NCI-H2029 treated with DMSO at 0.1 percent for 48 hours (cell line): ENCODE results near the gene CHCHD6.

Experiments
- DNase-seq: peaks from one replicate; lab custom pipeline; 2025; lab: John Stamatoyannopoulos, UW

CHCHD6 gene

DNA sequence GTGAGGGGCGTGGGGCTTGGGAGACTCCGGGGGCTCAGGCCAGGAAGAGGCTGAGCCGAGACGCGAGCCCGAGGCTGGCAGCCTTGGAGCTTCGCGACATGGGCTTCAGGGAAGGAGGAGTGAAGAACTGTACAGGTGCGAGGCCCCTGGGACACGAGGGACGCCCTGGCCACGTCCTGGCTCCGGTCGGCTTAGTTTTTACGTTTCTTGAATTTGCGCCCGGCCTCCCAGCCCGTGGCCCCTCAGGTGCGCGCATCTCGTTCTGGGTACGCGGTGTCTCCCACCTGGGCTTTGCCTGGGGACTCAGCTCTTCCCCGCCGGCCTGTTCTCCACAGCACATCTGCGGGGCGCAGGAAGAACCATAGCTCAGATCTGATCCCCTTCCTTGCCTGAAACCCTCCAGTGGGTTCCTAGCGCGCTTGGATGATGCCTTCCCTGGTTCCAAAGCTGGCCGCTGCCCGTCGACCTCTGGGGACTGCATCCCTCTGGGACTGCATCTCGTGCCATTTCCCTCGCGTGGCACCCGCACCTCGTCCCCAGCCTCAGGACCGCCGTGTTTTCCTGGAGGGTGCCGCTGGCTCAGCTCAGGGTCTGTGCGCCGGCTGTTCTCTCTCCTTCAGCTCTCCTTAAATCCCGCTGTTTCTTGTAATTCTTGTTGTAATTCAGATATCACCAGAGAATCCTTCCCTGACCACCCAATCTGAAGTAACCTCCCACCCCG is 614 bp downstream of the CHCHD6 start:
- no peak for DNase-seq

DNA sequence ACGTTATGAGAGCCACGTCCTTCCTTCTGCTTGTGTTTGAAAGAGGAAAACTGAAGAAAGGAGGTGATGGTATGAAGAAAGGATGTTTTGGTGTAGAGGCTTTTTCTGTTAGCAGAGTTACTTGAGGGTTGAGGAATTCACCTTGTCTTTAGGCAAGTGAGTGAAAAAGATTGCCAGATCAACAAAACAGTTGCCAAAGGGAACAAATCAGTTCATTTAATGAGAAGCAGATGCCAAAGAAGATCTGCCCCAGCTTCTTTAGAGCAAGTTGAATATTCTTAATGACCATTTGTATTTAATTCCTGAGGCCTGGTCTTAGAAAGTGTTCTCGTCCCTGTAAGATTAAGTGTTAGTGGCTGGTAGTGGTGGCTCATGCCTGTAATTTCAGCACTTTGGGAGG is 2.6 kb downstream of the CHCHD6 start:
- no peak for DNase-seq

DNA sequence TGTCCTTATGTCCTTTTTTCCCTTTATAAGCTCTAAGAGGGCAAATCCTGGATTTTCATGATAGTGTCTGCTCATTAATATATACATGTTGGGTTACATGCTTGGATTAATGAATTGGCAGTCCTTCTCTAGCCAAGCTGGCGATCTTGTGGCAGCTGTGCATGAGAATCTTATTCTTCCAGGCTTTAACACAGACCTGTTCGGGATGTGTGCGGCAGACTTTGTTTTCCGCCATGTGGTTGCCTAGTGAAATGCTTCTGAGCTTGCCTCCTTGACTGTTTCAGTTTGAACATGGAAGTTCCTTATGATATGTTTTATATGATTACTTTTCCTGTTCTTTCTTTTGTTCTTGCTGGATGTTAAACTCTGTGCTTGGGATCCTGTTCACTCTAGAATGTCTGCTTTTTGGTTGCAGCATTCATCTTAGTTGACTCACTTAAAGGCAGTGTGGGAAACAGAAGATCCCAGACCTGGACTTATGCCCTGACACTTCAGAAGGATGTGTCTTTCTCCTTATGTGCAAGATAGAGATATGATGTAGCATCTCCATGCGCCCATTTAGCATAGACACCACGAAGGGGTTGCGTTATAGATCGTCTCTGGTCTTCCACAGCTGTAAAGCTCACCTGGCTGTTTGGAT is 7.2 kb downstream of the CHCHD6 start:
- no peak for DNase-seq

DNA sequence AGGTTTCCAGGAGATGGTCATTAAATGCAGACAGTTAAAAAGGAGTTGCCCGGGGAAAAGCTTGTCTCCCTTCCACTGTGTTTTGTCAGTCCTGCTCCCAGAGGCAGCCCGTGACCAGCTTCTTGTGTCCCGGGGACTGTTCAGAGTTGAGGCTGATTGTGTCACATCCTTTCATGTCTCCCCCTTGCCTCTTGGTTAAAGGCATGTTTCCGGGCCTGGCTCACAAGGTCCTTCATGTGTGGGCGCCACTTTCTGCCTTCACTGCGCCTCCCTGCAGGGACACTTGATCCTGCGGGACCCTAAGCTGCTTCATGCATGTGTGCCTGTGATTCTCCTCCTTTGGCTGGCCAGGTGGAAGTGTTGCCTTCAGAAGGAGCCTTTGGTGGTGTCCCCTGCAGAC is 9.2 kb downstream of the CHCHD6 start:
- no peak for DNase-seq

DNA sequence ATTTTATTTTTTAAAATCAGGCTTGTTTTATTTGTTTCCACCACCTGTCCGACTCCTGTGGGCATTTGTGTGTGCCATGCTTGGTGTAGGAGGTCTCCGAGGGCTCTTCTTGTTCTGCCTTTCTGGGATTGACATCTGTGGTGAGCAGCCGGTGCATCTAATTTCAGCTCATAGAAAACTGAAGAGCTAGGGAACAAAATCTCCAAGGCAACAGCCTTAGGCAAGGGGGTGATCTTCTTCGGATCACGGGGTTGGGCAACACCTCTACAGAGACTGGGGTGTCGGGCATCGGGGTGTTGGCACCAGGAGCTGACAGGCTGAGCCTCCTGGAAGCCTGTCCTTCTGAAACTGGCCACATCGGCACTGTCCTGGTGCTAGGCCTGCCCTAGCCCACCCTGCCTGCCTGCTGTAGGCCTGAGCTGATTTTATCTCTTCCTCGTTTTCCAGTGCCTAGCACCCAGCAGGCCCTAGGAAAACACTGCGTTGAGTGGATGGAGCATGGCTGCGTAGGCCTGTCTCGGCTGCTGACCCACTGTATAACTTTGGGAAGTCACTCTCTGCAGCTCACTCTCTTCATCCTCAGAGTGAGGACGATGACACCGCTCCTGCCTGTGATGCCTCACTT is 10.3 kb downstream of the CHCHD6 start:
- DNase-seq = no peak

DNA sequence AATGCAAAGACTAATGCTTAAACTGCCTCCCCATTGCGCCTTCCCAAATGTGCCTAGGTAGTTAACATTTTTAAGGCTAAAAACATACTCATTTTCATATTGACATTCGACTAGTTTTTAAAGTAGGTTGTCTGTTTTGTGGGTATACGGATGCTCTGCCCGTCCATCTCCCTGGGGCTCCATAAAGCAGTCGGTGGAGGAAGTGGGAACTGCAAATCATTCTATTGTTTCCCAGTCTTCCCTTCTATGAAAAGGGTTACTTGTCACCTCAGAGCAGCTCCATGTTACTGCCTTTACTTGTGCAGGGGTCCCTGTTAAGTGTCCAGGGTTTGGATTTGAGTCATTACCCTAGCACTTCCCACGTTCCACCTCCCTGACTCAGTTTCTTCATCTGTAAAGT is 10.9 kb downstream of the CHCHD6 start:
- DNase-seq = no peak

DNA sequence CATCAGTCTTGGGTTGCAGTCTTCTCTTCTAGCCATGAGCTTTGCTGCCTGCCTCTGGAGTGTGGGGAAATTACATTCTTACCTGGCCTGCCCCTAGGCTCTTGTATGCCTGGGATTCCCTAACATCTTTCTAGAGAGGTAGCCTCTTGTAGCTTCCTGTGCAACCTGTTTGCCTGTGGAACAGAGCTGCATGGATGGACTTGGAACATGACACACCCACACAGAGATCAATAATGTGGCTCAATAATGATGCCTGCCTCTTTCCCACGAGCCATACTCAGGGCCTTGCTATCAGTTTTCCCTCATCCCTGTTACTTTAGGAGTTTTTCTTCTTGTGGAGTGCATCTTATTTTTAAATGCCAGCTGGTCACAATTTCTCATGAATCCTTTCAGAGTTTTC is 11.4 kb downstream of the CHCHD6 start:
- DNase-seq = no peak

DNA sequence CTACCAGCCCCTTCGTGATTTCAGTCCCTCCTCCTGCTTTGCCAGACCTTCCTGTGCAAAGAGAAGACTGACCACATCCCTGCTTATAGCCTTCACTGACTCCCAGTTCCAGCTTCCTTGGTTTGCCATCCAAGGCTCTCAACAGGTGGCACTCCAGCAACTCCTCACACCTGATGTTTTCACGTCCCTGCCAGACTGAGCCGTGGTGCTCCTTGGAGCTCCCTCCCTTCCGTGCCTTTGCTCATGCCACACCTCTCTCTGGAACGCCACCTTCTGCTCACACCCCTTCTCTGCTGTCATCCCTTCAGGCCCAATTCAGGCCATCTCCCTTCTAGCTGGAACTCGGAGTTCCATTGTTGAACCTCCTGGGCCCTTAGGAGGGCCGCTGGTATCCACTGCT is 12.0 kb downstream of the CHCHD6 start:
- no peak for DNase-seq

GRCh38 chr3:126718561-126719445 is 14.8 kb downstream of the CHCHD6 start:
- no peak for DNase-seq

GRCh38 chr3:126720596-126720995 is 16.6 kb downstream of the CHCHD6 start:
- DNase-seq = no peak

DNA sequence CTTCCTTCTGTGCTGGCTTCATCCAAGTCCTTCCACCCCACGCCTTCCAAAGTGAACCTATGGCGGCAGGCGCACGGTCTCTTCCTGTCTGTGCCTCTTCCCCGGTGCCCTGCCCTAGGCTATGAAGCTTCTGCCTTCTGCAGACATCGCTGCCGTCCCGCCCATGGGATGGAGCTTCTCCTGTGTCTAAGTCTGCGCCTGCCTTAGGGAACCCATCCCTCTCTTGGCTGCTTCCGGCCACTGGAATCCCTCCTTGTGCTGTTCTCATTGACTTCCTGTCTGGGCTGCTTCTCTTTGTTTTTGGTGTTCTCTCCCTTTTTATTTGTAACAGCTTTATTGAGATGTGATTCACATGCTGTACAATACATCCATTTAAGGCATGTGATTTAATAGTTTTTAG is 17.2 kb downstream of the CHCHD6 start:
- no peak for DNase-seq

DNA sequence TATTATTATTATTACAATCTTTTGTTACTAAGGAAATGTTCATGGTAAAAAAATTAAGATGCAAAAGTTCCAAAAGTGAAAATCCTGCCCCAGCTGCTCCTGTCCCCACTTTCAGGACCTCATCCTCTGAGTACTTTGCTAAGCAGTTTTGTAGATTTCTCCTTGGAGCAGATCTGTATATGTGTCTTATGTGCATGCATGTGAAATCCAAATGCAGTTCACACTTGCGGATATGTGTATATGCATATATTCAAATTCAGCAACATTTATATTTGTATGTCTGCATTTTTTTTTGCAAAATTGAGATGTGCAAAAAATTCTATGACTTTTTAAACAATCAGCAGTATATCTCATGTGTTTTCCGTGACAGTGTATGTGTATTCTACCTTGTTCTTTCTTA is 19.2 kb downstream of the CHCHD6 start:
- DNase-seq = no peak

DNA sequence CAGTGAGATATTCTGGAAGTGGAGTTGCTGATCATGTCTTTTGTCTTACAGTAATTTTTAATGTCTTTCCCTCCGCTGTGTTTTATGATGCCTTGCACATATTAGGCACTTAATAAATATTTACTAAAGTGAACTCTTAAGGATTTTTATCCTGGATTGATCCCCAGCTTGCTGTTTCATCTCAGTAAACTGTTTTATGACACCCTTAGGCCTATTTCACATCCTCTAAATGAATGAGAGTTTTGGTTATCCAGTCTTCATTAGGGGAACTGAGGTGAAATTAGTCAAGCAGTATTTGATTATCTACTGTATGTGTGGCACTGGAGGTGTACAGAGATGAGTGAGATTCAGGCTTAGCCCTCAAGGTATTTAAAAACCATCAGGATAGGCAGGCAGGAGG is 19.8 kb downstream of the CHCHD6 start:
- no peak for DNase-seq

GRCh38 chr3:126728680-126729079 is 24.6 kb downstream of the CHCHD6 start:
- DNase-seq = no peak

DNA sequence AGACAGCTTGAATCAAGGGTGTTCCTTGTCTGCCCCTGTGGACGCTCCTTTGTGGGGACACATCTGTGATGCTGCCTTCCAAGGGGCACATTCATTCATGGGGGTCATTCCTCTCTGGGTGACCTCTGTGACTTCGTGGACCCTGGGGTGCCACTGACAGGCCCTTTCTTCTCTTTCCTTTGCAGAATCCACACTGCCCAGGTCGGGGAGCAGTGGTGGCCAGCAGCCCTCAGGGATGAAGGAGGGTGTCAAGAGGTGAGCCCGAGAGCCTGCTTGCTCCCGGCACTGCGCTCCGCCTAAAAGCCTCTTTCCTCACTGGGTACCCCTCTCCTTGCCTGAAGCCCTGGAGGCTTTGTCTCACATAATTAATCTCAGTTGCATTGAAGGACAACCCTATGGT is 26.3 kb downstream of the CHCHD6 start:
- DNase-seq = no peak

DNA sequence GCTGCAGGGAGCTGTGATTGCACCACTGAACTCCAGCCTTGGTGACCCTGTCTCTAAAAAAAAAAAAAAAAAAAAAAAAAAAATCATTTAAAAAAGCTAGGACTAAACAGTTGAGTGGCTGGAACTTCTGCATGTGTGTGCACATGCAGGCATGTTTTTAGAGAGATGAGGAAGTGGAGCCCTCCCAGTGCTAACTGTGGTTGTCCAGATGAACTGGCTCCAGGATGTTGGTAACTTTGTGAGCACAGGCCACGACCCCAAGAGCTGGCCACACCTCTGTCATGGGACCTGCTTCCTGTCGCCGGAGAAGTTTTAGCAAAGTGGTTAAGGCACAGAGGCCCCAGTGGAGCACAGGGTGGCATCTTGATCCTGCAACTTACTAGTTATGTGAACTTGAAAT is 27.0 kb downstream of the CHCHD6 start:
- no peak for DNase-seq

GRCh38 chr3:126732281-126733060 is 28.4 kb downstream of the CHCHD6 start:
- DNase-seq = no peak

DNA sequence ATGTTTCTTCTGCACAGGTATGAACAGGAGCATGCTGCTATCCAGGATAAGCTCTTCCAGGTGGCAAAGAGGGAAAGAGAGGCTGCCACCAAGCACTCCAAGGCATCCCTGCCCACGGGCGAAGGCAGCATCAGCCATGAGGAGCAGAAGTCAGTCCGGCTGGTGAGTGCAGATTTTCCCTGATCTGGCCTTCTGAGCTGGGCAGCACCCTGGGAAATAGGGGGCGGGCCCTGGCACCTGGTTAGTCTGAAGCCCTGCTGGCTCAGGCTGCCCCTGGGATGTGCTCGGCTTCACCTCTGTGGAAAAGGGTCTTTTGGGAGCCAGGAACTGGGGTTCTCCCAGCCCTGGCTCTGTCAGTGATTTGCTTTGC is 29.0 kb downstream of the CHCHD6 start:
- DNase-seq = no peak

DNA sequence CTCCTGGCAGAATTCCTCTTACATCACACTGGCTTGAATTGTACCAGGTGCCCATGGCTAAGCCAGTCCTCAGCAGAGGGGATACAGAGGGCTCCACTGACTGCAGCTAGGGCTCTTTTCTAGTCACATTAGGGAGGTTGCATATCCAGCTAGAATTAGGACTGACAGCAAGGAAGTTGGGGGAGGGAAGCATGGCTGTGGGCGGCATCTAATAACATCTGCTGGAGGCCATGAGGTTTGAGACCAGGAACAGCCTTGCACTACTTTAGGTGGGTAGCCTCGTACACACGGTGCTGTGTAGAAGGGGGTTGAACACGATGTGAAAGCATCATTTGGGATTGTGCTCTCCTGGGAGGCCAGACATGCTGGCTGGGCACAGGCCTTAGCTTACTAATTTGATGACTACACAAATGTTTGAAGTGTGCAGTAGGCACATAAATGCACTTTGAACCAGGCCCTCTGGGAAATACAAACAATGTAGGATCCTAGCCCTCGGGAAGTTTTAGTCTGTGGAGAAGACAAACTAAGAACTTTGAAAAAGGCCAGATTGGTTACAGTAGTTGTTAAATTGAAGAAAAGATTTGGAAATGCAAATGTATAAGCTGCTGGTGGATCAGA is 30.2 kb downstream of the CHCHD6 start:
- no peak for DNase-seq

DNA sequence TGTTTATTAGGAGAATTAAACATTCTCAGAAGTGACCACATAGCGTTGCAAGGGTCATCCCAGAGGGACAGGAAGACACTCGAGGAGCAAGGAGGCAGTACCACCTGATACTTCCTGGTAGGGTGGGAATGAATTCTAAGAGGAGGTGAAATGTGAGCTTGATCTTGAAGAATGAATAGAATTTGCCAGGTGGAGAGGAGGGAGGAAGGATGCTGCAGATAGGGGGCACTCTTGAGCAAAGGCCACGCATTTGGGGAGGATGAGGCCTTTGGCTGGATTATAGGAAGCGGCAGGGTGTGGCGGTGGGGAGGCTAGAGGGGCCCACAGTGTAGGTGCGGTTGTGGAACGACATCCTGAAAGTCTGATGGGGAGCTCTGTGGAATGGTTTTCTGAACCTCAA is 33.5 kb downstream of the CHCHD6 start:
- no peak for DNase-seq

GRCh38 chr3:126742057-126742456 is 38.0 kb downstream of the CHCHD6 start:
- no peak for DNase-seq
